Measurements from ENCODE around the gene CD177.
"Not testable (repeated sequence)": the region's sequence is repeated elsewhere in the genome, so short reads cannot be mapped to it uniquely, and the experiment has no call there.

DNA sequence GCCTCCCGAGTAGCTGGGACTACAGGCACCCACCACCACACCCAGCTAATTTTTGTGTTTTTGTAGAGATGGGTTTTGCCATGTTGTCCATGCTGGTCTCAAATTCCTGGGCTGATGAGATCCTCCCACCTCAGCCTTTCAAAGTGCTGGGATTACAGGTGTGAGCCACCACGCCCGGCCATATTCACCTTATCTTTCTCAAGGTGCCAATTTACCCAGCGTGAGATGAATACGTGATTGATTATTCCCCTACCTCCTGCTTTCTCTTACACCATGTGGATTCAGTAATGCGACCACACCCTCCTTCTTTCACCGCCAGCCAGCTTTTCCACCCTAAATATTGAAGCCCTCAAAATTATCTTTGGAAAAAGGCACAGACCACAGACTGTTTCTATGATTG, 29.8 kb downstream of the CD177 start:
- TF ChIP-seq POLR2A (IDR thresholded peaks at IDR 0.05; ENCODE audit: low read length); GATA1 (IDR thresholded peaks at IDR 0.05; ENCODE audit: low read depth, low read length): not testable (repeated sequence)
